Keratinocyte (primary cell): ENCODE measurements around the gene ENDOD1. TPM values are rescaled to one million over a fixed set of nuclear protein-coding genes. Genes with fewer than 3 reads are reported as not detected.

Experiments used
- DNase-seq: peaks from one replicate; pipeline ENCODE4 v3.0.0-alpha.2; 2011; ENCODE audit warnings: low read depth, missing footprints, low spot score
- FAIRE-seq: peaks from 2 replicates; lab custom pipeline; 2011; peaks lifted over from hg19 to GRCh38; lab: Jason Lieb, UNC
- H2AFZ ChIP-seq: 2 replicates; pipeline ENCODE4 v1.6.0; 2012; ENCODE audit warnings: low read length, control low read depth, inconsistent platforms; ENCODE audit not compliant: control insufficient read depth
- H3K27ac ChIP-seq: 2 replicates; pipeline ENCODE4 v1.5.1; 2011; ENCODE audit warnings: low read length; ENCODE audit not compliant: control insufficient read depth, insufficient read depth
- H3K27me3 ChIP-seq: 3 replicates; pipeline ENCODE4 v1.6.0; 2011; ENCODE audit warnings: low read length; ENCODE audit not compliant: control insufficient read depth, insufficient read depth; ENCODE audit errors: extremely low read depth
- H3K36me3 ChIP-seq, 2 experiments: 2 replicates in 1 of 2; 3 replicates in 1 of 2; pipeline ENCODE4 v1.5.1; 2011; ENCODE audit warnings: low read length in 2 of 2, mild to moderate bottlenecking in 1 of 2; ENCODE audit not compliant: control insufficient read depth in 2 of 2, insufficient read depth in 2 of 2; ENCODE audit errors: extremely low read depth in 1 of 2
- H3K4me1 ChIP-seq: 3 replicates; pipeline ENCODE4 v1.5.1; 2011; ENCODE audit warnings: low read length; ENCODE audit not compliant: control insufficient read depth, insufficient read depth; ENCODE audit errors: extremely low read depth
- H3K4me2 ChIP-seq: 3 replicates; pipeline ENCODE4 v1.6.0; 2011; ENCODE audit warnings: low read depth, low read length; ENCODE audit not compliant: control insufficient read depth, insufficient read depth; ENCODE audit errors: extremely low read depth
- H3K4me3 ChIP-seq, 3 experiments: fragments of 200-600 bp in 1 of 3; sonication (generic) in 1 of 3; 2 replicates in 2 of 3; 3 replicates in 1 of 3; pipeline ENCODE4 v1.5.1; 2011 to 2016; ENCODE audit warnings: low read length in 3 of 3, mild to moderate bottlenecking in 3 of 3, control low read depth in 2 of 3, inconsistent platforms in 1 of 3, low read depth in 1 of 3, mixed read lengths in 1 of 3, mixed run types in 1 of 3, moderate library complexity in 1 of 3; ENCODE audit not compliant: control insufficient read depth in 2 of 3, insufficient read depth in 2 of 3; ENCODE audit errors: extremely low read depth in 1 of 3
- H3K79me2 ChIP-seq: 2 replicates; pipeline ENCODE4 v1.6.0; 2012; ENCODE audit warnings: low read length; ENCODE audit not compliant: control insufficient read depth, insufficient read depth
- H3K9ac ChIP-seq: 3 replicates; pipeline ENCODE4 v1.6.0; 2011; ENCODE audit warnings: low read length; ENCODE audit not compliant: control insufficient read depth, insufficient read depth; ENCODE audit errors: extremely low read depth
- H3K9me1 ChIP-seq: 3 replicates; pipeline ENCODE4 v1.6.0; 2011; ENCODE audit warnings: low read length; ENCODE audit not compliant: control insufficient read depth, insufficient read depth; ENCODE audit errors: extremely low read depth
- H3K9me3 ChIP-seq: 2 replicates; pipeline ENCODE4 v1.5.1; 2012; ENCODE audit warnings: low read depth, low read length; ENCODE audit not compliant: control insufficient read depth
- H4K20me1 ChIP-seq: 3 replicates; pipeline ENCODE4 v1.6.0; 2011; ENCODE audit warnings: low read length; ENCODE audit not compliant: control insufficient read depth, insufficient read depth; ENCODE audit errors: extremely low read depth
- EZH2 ChIP-seq: IDR thresholded peaks from one replicate; pipeline ENCODE4 v1.6.1; 2012; ENCODE audit warnings: inconsistent platforms, mild to moderate bottlenecking, low read length, moderate library complexity
- dilution Hi-C: fragments of 300-500 bp; cut with MboI; formaldehyde crosslinking; loops from one replicate; pipeline ENCODE4 v1.7.0; 2020; ENCODE audit warnings: low sequenced_read_pairs; ENCODE audit not compliant: extremely low pct_ligation_motif_present
- polyA plus RNA-seq, 5 experiments: library from polyadenylated mRNA; depleted of rRNA in 3 of 5; stranded (reverse) in 3 of 5; stranded (forward) in 1 of 5; unstranded in 1 of 5; fragments of >200 nt; gene quantifications; 1 replicate in 1 of 5; 2 replicates in 3 of 5; 3 replicates in 1 of 5; pipeline versions ENCODE4 v1.2.1 to v1.2.3, GENCODE V29; 2011 to 2012; ENCODE audit warnings: missing spikeins in 2 of 5, low read depth in 1 of 5, low replicate concordance in 1 of 5
- TF ChIP-seq, protein P1 (sequence below), 3 experiments: IDR thresholded peaks in 1 of 3; conservative IDR thresholded peaks in 1 of 3; optimal IDR thresholded peaks in 1 of 3; 2 replicates in 2 of 3; 3 replicates in 1 of 3; pipeline versions ENCODE3 to v1.5.1; 2011; ENCODE audit warnings: low read length in 3 of 3, mild to moderate bottlenecking in 3 of 3, moderate library complexity in 2 of 3, control low read depth in 1 of 3, inconsistent platforms in 1 of 3; ENCODE audit not compliant: insufficient read depth in 2 of 3; ENCODE audit errors: extremely low read depth in 1 of 3

ENDOD1 gene
- polyA plus RNA-seq, 1 donor (not counting 4 experiments of a cell fraction or from before 2014, with no cell fraction given) = 27.2 TPM

DNA sequence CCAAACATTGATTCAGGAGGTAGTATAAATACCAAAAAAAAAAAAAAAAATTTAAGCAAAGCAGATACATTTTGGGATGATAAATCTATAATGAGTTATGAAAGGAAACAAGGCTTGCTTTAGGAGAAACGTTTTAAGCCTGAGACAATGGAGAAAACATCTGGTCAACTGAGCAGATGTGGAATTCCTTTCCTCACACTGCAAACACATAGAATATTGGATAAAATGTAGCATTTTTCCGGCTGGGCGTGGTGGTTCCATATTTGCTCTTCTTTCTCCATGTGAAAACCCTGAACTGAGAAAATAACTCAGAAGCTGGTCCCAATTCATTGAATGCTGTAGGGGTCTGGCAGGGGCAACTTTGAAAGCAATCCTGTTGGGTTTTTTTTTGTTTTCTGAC lies 33.9 kb downstream of the ENDOD1 start:
- peaks cover 2% of the 10 kb centered on the region for H3K9me1 ChIP-seq
- FAIRE-seq (no peak), DNase-seq (no peak)
- peaks cover 29% of the 10 kb centered on the region for H3K4me1 ChIP-seq
- H3K27ac ChIP-seq = no peak overlapping the region
- no peak overlapping the region for H2AFZ ChIP-seq
- H3K4me3 ChIP-seq = no peak overlapping the region
- peaks cover 6% of the 10 kb centered on the region for H3K79me2 ChIP-seq
- no peaks in the 10 kb centered on the region for H3K27me3 ChIP-seq
- H3K4me2 ChIP-seq = no peak overlapping the region
- no peaks in the 10 kb centered on the region for H4K20me1 ChIP-seq
- H3K36me3 ChIP-seq = peaks cover 2% of the 10 kb centered on the region in 2 experiments
- dilution Hi-C loops = no loop called here
- TF ChIP-seq, protein P1, sequence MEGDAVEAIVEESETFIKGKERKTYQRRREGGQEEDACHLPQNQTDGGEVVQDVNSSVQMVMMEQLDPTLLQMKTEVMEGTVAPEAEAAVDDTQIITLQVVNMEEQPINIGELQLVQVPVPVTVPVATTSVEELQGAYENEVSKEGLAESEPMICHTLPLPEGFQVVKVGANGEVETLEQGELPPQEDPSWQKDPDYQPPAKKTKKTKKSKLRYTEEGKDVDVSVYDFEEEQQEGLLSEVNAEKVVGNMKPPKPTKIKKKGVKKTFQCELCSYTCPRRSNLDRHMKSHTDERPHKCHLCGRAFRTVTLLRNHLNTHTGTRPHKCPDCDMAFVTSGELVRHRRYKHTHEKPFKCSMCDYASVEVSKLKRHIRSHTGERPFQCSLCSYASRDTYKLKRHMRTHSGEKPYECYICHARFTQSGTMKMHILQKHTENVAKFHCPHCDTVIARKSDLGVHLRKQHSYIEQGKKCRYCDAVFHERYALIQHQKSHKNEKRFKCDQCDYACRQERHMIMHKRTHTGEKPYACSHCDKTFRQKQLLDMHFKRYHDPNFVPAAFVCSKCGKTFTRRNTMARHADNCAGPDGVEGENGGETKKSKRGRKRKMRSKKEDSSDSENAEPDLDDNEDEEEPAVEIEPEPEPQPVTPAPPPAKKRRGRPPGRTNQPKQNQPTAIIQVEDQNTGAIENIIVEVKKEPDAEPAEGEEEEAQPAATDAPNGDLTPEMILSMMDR (optimal IDR thresholded peaks at IDR 0.05 in 1 of 3, IDR thresholded peaks at IDR 0.05 in 1 of 3, conservative IDR thresholded peaks at IDR 0.05 in 1 of 3; ENCODE audit: extremely low read depth in 1 of 3, insufficient read depth in 2 of 3, low read length in 3 of 3) = no peak
- TF ChIP-seq EZH2 = no peak
- no peaks in the 10 kb centered on the region for H3K9me3 ChIP-seq
- no peak overlapping the region for H3K9ac ChIP-seq

- dilution Hi-C loops = no loop called here
- Histone ChIP-seq H4K20me1 (no peaks in the 10 kb centered on the region), H3K36me3 (peaks cover 3 to 5% of the 10 kb centered on the region in 2 experiments), H2AFZ (no peak overlapping the region), H3K9me3 (no peaks in the 10 kb centered on the region), H3K9me1 (no peaks in the 10 kb centered on the region), H3K27me3 (no peaks in the 10 kb centered on the region), H3K9ac (no peak overlapping the region), H3K4me1 (peaks cover 8% of the 10 kb centered on the region), H3K79me2 (no peaks in the 10 kb centered on the region), H3K4me3 (no peak overlapping the region), H3K4me2 (no peak overlapping the region), H3K27ac (no peak overlapping the region)
- TF ChIP-seq, protein P1 (optimal IDR thresholded peaks at IDR 0.05 in 1 of 3, IDR thresholded peaks at IDR 0.05 in 1 of 3, conservative IDR thresholded peaks at IDR 0.05 in 1 of 3; ENCODE audit: extremely low read depth in 1 of 3, insufficient read depth in 2 of 3, low read length in 3 of 3) = no peak
- TF ChIP-seq EZH2 = no peak
- no peak for DNase-seq
- FAIRE-seq = no peak
These were observed 39.0 kb downstream of the ENDOD1 start for GRCh38 chr11:95128602-95129001.
